ENCODE results near the gene WFS1.

Gene WFS1

GRCh38 chr4:6264225-6264540 lies 5.5 kb upstream of the WFS1 start:
- Histone ChIP-seq H3K4me1 (ENCODE audit: insufficient read depth, poor library complexity, severe bottlenecking) (no peaks in the 10 kb centered on the region), H3K36me3 (ENCODE audit: low read depth) (no peaks in the 10 kb centered on the region), H3K9me3 (ENCODE audit: severe bottlenecking) (no peaks in the 10 kb centered on the region), H3K27ac (ENCODE audit: poor library complexity, severe bottlenecking) (no peak overlapping the region), H3K27me3 (ENCODE audit: insufficient read depth, poor library complexity, severe bottlenecking) (no peaks in the 10 kb centered on the region), H3K4me3 (ENCODE audit: severe bottlenecking) (no peak overlapping the region)
- no peak for TF ChIP-seq CTCF (IDR thresholded peaks at IDR 0.05; ENCODE audit: poor library complexity, severe bottlenecking)
- ATAC-seq (ENCODE audit: low read depth) (peak; percentile 54; the same call in 2 of the 3 replicates), DNase-seq (ENCODE audit: low spot score) (no peak)

- ATAC-seq (ENCODE audit: low read depth): no peak
- Histone ChIP-seq H3K9me3 (ENCODE audit: severe bottlenecking) (no peaks in the 10 kb centered on the region), H3K4me1 (ENCODE audit: insufficient read depth, poor library complexity, severe bottlenecking) (no peaks in the 10 kb centered on the region), H3K36me3 (ENCODE audit: low read depth) (no peaks in the 10 kb centered on the region), H3K4me3 (ENCODE audit: severe bottlenecking) (no peak overlapping the region), H3K27ac (ENCODE audit: poor library complexity, severe bottlenecking) (no peak overlapping the region), H3K27me3 (ENCODE audit: insufficient read depth, poor library complexity, severe bottlenecking) (no peaks in the 10 kb centered on the region)
- DNase-seq (ENCODE audit: low spot score): no peak
- no peak for TF ChIP-seq CTCF (IDR thresholded peaks at IDR 0.05; ENCODE audit: poor library complexity, severe bottlenecking)
Measured at GRCh38 chr4:6265546-6265945, 4.1 kb upstream of the WFS1 start.

- TF ChIP-seq CTCF (IDR thresholded peaks at IDR 0.05; ENCODE audit: poor library complexity, severe bottlenecking): no peak
- Histone ChIP-seq H3K27me3 (ENCODE audit: insufficient read depth, poor library complexity, severe bottlenecking) (no peaks in the 10 kb centered on the region), H3K4me1 (ENCODE audit: insufficient read depth, poor library complexity, severe bottlenecking) (peaks cover under 1% of the 10 kb centered on the region), H3K4me3 (ENCODE audit: severe bottlenecking) (no peak overlapping the region), H3K9me3 (ENCODE audit: severe bottlenecking) (no peaks in the 10 kb centered on the region), H3K27ac (ENCODE audit: poor library complexity, severe bottlenecking) (no peak overlapping the region), H3K36me3 (ENCODE audit: low read depth) (no peaks in the 10 kb centered on the region)
- DNase-seq (ENCODE audit: low spot score): no peak
- ATAC-seq (ENCODE audit: low read depth): no peak
Measured at GRCh38 chr4:6267573-6267972, 2.1 kb upstream of the WFS1 start.

- Histone ChIP-seq H3K36me3 (ENCODE audit: low read depth) (no peaks in the 10 kb centered on the region), H3K27ac (ENCODE audit: poor library complexity, severe bottlenecking) (no peak overlapping the region), H3K4me3 (ENCODE audit: severe bottlenecking) (no peak overlapping the region), H3K4me1 (ENCODE audit: insufficient read depth, poor library complexity, severe bottlenecking) (peaks cover 11% of the 10 kb centered on the region), H3K27me3 (ENCODE audit: insufficient read depth, poor library complexity, severe bottlenecking) (no peaks in the 10 kb centered on the region), H3K9me3 (ENCODE audit: severe bottlenecking) (no peaks in the 10 kb centered on the region)
- DNase-seq (ENCODE audit: low spot score): no peak
- no peak for TF ChIP-seq CTCF (IDR thresholded peaks at IDR 0.05; ENCODE audit: poor library complexity, severe bottlenecking)
- no peak; the same call in 1 of the 3 replicates for ATAC-seq (ENCODE audit: low read depth)
Measured at GRCh38 chr4:6268650-6269615, 717 bp upstream of the WFS1 start.

GRCh38 chr4:6270636-6271121 lies 1.0 kb downstream of the WFS1 start:
- H3K27ac ChIP-seq (ENCODE audit: poor library complexity, severe bottlenecking): no peak overlapping the region
- DNase-seq (ENCODE audit: low spot score) (no peak), ATAC-seq (ENCODE audit: low read depth) (no peak)
- no peaks in the 10 kb centered on the region for H3K27me3 ChIP-seq (ENCODE audit: insufficient read depth, poor library complexity, severe bottlenecking)
- no peaks in the 10 kb centered on the region for H3K36me3 ChIP-seq (ENCODE audit: low read depth)
- no peaks in the 10 kb centered on the region for H3K9me3 ChIP-seq (ENCODE audit: severe bottlenecking)
- peak overlapping the region; percentile 72 for H3K4me3 ChIP-seq (ENCODE audit: severe bottlenecking)
- TF ChIP-seq CTCF (IDR thresholded peaks at IDR 0.05; ENCODE audit: poor library complexity, severe bottlenecking): no peak
- H3K4me1 ChIP-seq (ENCODE audit: insufficient read depth, poor library complexity, severe bottlenecking): peaks cover 11% of the 10 kb centered on the region

Data from RWPE2 (cell line).